Stimulated activated CD4-positive, alpha-beta T cell treated with anti-CD3 and anti-CD28 coated beads, Interleukin-1b, Interleukin-23, amount 100 ng/mL, for 48 hours (primary cell): ENCODE measurements around the gene FGF4.

ENCODE experiments used
- DNase-seq: peaks from one replicate; pipeline ENCODE4 v3.0.0-alpha.2; 2020

Gene FGF4, protein sequence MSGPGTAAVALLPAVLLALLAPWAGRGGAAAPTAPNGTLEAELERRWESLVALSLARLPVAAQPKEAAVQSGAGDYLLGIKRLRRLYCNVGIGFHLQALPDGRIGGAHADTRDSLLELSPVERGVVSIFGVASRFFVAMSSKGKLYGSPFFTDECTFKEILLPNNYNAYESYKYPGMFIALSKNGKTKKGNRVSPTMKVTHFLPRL

DNA sequence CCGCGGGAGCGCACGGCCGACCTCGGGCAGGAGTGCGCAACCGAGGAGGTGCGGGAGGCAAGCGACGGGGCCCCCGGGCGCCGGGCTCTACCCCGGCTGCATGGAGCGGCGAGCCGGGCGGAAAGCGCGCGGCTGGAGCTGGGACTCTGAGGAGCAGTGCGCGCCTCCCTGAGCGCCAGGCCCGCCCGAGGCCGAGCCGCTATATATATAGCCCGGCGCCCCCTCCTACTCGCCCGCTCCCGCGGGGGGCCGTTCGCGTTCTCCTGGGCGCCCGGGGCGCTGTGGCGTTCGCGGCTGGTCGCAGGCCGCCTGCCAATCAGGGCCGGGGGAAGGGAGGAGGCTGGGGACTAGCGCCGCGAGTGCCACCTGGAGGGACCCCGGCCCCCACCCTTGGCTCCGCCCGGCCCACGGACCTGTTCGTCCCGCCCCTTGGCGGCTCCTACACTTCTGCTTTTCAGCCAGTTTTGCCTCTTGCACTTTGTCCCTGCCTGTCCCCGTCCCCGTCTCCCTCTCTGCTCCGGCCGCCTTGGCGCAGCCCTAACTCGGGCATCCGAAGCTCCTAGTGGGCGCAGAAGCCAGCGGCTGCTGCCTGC, at the start of gene FGF4:
Gene FGF4, minus strand, starts transcription at position 179 of the 593 bp plus-strand sequence. CDS start 257 bp downstream, outside the sequence.
- no peak for DNase-seq

DNA sequence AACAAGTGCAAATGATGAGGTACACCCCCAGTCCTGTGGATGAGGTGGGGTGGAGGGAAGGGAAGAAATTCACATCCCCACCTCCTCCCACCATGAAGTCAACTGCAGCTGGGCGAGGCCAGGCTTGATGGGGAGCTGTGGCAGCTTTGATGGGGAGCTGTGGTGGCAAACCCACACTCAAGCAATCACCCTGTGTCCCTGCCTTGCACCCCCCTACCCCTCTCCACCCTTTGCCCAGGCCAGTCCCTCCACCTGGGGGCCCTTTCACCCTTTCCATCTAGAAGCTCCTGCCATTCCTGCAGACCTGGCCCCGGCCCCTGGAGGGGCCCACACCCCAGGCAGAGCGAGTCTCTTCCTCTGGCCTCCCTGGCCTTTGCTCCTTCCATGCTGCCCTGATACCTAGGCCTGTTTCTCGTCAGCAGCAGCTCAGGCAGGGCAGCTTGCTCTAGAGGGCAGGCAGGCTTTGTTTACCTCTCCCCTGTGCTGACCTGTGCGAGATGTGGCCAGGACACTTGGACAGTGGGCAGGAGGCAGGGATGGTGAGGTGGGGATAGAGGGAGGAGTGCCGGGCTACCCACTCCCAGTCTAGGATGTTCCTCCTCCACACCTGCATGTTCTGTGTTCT, 48.6 kb upstream of the FGF4 start:
- no peak for DNase-seq

DNA sequence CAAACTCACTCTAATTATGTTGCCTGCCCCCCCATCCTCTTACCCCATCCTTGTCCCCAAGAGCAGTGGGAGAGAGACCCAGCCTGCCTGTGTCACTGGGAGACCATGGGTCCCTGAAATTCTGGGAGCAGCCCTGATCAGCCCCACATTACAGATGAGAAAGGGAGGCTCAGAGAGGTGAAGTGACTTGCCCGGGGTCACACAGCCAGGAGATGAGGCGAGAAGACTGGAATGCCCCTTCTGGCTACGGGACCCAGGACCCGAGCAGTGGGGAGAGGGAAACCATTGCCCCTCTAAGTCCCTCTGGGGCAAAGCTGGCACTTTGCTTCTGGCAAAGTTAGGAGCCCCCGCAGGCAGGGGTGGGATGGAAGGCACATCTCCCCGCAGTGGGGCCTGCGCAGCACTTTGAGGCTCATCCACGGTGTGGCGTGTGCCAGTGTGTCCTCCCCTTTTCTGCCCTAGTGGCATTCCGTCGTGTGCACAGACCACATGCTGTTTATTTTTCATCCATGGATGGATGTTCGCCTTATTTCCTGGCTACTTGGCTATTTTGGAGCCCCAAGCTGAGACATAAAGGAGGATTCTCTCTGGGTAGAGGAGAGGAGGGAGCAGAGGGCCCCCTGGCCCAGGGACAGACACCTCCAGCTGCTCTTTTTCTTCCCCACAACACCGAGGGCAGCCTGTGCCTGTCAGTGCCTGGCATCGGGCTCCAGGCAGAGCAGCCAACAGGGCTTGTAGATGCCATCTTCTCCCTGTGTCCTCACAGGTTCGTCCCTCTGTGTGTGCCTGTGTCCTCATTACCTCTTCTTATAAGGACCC, 47.7 kb upstream of the FGF4 start:
- no peak for DNase-seq

DNA sequence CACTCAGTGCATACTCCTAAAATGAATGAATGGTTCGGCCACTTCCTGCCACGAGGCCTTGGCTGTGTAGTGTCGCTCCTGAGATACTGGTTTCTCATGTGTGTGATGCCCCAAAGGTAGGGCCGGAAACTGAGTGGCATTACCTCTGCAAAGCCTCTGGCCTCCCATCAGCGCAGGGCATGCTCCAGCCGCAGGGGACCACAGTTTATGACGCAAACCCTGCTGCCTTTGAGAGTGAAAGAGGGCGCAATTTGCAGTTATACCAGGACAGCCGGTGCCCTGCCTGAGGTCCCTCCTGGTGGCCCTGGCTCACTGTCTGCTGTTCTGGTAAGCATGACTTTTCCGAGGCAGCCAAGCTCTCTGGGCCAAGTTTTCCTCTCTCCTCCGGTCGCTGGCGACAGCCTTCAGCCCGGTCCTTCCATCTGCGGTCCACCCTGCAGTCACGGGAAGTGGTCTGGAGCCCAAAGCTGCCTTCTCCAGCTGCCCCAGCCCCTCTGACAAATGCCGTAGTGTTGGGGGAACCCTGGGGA, 46.4 kb upstream of the FGF4 start:
- no peak for DNase-seq

DNA sequence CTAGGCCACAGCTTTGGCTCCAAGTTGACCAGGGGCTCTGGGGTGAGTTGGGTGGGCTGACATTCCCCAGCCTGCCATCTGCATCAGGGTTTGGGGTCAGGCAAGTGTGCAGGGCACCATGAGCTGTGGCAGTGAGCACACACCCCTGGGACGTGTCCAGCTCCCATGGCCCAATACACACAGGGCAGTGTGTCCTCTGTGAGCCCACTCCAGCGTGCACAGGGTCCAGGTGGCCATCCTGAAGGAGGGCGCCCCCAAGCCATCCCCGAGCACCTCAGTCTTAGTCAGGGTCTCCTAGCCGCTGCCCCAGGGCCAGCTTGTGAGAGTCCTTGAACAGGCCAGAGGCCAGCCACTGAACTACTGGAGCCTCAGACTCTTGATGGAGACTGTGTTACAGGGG, 45.3 kb upstream of the FGF4 start:
- DNase-seq: no peak

DNA sequence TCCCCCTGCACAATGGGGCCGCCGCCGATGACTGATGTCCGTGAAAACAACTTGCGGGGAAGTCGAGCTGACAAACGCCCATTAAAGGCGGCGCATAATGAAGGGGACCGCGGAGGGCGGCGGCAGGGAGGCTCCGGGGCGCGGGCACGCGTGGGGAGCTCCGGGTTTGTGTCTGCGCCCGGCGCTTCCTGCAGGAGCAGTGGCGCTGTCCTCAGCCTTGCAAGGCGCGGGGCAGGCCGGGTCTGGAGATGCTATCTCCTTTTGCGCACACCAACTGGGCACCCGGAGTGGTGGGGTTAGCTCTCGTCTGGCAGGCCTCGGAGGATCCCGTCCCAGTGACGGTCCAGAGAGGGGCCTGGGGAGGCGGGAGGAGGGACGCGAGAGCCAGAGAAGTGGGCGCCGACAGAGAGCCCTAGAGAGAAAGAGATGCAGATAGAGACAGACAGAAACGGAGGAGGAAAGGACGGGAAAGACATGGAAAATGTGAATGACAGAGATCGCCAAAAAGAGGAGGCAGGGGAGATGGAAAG, 44.5 kb upstream of the FGF4 start:
- no peak for DNase-seq

DNA sequence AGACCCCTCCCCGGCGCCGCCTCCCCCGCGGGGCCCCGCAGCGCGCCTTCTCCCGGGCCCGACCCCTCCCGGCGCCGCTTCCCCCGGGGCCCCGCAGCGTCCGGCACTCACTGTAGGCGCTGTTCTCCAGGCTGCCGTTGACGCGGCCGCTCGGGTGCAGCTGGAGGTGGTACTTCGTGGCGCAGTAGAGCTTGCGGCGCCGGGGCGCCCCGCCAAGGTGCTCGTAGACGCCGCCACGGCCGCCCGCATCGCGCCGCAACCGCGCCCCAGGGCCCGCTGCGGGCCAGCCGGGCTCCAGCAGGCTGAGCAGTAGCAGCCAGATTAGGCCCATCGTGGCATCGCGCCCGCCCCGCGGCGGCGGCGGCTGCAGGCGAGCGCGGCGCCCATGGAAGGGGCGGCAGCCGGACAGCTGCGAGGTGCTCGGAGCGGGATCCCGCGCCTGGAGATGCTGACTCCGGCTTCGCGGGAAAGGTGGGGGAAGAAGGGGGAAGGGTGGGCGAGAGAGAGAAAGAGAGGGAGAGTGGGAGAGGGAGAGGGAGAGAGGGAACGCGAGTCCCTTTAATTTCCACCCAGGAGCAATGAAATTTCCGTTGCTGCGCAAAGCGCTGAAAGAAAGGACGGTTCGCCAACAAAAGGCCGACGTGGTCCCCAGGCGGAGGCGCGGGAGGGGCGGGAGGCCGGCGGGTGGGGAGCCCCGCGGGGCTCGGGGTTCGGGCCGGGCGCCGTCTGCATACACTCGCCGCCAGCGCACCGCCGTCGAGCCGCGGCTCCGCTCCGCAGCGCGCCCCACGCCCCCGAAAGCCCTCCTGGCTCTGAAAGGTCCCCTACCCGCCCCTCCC, 43.7 kb upstream of the FGF4 start, which contains the start of gene FGF3:
Gene FGF3, minus strand, starts transcription at position 814 of the 839 bp plus-strand sequence. Its CDS starts 483 bp downstream, at position 331.
- no peak for DNase-seq

DNA sequence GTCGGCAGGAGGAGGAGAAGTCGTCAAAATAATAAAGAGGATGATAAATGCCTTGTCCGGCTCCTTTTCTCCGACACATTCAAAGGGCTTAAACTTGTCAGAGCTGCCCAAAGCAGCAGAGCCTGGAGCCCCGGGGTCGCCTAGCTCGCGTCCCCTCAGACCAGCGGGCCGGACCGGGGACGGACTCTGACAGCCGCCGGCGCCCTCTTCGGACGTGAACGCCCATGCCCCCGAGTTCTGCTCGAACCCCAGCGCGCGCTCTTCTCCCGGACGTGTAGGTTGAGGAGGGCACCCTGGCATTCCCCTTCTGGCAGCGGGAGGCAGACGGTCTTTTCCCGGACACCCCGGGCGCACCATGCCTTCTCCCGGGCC, 43.1 kb upstream of the FGF4 start:
- DNase-seq: no peak

DNA sequence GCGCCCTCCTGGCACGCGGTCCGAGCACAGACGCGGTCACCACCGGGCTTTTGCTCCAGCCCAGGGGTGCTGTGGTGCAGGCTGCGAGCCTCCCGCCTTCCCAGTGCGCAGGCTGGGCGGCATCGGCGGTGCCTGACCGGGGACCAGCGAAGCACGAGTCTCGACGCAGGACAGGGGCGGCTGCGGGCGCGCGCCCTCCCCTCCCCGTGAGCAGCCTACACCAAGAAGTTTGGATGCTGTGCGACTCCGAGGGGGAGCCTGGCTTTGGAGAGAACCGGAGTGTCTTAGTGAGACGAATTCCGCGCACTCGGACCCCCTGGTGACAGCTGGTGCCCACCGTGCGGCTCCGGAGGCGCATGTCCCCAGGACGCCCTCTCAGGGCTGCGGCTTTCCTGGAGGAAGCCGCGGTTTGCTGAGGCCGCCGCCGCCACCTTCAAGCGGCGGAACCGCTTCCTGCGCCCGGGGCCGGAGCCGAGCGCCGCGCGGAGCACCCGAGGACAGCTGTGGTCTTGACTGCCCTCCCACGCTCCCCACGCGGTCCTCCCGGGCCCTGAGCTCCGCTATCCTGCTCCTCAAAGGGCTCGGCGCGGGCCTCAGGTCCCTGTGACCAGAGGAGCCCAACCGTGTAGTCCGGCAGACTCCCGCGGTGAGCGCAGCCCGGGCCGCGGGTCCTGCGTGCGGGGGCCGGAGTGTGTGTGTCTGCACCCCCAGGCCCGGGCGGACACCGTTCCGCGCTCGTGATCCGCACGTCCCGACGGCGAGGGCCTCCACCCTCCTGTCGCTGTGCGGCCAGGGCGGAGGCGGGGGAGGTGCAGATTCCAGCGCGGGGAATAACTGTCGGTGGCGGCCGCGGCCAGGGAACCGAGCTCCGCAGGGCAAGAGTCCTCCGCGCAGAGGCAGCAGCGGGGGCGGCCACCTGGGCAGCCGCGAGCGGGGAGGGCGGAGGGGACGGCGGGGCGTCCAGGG, 42.4 kb upstream of the FGF4 start:
- DNase-seq: no peak

DNA sequence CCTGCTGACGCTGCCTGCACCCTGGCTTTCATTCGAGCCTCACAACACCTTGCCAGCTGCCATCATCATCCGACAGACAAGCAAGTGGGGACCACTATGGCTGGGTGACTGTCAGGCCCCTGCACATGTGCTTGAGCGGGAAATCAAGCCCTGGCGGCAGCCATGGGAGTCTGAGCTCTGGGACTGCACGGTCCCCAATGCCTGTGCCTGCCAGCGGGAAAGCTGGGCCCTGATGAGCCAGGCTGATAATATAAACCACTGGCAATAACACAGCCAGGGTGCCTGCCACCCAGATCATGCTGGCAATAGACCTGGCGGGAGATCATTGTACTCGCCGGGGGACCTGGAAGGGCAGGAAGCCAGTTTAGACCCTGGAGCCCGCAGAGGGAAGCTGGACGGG, 41.5 kb upstream of the FGF4 start:
- no peak for DNase-seq

DNA sequence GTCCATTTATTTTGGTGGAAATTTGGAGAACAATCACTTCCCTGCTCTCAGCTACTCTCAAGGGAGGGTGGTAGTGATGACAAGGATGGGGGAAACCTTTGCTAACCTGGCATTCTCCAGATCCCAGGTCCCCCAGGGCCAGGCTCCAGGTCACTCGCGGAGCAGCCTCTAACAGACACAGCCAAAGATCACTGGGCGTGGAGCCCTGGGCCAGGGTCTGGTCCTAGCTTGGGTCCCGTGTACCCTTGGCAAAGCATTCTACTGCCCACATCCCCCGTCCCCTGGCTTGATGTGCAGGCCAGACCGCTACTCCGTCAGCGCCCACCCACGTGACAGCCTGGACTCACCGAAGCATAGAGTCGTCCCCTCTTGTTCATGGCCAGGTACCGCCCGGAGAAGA, 40.8 kb upstream of the FGF4 start:
- no peak for DNase-seq

DNA sequence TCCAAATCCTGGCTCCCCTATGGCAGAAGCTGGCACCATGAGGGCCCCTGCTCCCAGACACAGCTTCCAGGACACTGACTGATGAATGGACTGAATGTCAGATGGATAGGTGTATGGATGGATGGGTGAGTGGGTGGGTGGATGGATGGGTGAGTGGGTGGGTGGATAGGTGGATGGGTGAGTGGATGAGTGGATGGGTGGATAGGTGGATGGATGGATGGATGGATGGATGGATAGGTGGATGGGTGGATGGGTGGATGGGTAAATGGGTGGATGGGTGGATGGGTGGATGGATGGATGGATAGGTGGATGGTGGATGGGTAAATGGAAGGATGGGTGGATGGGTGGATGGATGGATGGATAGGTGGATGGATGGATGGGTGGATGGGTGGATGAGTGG, 39.8 kb upstream of the FGF4 start:
- DNase-seq: no peak

DNA sequence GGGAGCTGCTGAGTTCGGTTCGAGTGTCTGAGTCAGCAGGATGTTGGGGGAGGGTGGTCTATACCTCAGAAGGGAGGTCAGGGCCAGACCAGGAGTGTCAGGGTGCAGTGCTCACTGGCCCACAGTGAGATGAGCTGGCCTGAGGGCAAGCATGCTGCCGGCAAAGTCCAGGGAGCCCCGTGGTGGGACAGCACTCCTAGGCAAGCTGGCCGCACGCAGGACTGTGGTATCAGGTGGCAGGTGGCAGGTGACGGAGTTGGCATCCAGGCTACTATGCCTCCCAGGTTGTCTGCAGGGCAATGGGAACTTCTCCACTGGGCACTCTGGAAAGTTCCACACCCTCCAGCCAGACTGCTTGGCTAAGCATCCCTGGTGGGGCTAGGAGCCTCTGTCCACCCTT, 39.3 kb upstream of the FGF4 start:
- DNase-seq: no peak

DNA sequence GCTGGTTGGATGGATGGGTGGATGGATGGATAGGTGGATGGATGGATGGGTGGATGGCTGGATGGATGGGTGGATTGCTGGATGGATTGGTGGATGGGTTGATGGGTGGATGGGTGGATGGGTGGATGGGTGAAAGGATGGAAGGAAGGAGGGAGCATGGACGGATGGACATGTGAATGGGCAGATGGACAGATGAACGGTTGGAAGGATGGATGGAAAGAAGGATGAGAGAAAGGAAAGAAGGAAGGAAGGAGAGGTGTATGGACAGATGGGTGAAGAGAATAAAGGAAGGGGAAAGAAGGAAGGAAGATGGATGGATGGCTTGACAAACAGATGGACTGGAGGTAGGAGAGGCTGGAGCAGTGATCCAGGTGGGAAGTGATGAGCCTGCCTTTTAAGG, 38.7 kb upstream of the FGF4 start:
- no peak for DNase-seq

DNA sequence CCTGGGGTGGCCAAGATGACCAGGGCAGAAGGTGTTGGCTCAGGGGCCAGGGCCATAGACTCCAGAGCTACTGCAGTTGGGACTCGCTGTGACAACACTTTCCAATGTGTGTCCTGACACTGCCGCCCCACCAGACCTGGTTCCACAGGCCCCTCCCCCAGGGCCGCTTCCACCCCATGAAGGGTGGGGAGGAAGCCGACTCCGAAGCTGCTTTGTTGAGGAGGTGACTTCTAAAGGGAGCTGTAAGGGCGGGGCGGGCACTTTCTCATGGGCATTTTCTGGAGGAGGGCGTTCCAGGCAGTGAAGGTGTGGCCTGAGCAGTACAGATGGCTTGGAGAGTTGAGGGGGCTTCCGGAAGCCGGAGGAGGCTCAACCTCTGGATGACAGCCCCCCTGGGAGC, 37.8 kb upstream of the FGF4 start:
- DNase-seq: no peak

DNA sequence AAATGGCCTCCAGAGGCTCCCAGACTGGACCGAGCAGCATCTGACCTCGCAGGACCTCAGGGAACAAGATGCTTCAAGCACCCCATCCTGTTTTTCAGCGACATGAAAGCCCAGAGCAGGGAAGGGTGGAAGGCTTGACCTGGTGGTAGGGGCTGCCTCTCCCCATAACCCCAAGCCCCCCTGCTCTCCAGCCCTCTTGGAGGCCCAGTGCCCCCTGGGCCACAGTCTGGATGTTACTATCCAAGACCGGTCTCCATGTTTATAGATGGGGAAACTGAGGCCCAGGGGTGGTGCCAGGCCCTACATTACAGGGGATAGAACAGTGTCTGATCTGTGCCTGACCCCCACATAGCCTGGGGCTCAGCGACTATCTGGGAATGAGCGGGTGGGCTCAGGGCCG, 37.1 kb upstream of the FGF4 start:
- no peak for DNase-seq

DNA sequence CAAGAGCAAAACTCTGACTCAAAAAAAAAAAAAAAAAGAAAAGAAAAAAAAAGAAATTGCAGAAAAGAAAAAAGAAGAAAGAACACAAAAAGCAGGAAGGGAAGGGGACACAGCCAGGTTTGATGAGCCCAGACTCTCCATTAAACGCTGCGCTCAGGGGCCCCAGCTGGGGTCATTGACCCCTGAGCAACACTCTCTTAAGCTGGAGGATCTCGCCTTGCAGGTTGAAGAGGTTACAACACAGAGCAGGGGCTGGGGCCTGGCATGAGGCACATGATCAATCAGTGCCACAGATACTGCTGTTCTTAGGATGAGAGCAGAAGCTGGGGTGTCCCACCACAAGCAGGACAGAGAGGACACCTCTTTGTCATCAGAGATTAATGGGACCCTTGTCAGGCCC, 36.3 kb upstream of the FGF4 start:
- DNase-seq: no peak

DNA sequence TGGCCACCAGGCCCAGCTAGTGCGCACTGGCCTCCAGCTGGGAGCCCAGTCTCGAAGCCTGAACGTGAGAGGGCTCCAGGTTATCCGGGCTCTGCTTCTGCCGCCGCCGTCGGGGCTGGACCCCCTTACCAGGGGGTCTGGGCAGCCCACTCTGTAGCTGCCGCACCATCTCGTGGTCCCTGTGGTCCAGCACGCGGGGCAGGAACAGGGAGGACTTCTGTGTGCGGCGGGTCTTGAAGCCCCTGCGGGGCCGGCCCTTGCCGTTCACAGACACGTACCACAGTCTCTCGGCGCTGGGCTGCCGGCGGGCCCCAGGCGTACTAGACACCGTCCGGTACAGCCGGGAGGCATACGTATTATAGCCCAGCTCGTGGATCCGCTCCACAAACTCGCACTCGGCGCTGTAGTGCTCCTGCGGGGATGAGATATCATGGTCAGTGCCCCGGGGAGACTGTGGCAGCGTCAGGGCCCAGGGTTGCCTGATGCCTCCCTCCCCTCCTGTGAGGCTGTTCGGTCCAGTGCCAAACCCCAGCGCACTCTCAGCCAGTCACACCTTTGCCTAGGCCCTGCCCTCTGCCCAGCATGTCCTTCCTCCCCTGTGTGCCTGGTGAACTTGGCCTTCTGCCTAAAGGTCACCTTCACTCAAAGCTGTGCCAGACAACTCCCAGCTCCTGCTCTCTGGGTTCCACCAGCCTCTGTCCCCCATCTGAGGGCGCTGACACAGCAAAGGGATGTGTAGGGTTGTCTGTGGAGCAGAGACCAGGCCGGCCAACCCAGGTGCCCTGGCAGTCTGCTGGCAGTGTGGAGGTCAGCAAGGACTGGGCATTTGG, 35.4 kb upstream of the FGF4 start:
- no peak for DNase-seq

DNA sequence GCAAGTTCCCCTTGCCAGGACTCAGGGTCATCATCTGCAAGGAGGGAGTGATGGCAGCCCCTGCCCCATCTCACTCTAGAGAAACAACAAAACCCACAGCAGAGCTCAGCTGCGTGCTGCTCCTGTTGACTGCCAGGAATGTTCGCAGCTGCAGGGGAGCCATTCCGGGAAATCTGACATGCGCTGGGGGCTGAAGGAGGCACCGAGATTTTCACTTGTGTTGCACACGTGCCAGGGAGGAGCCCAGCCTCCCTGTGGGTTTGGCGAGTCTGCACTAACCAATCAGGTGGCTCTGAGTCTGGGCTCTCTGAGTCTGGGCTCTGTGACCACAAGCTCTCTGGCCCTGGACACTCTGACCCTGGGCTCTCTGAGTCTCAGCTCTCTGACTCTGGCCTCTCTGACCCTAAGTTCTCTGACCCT, 33.5 kb upstream of the FGF4 start:
- DNase-seq: no peak
